ENCODE results near the gene TMED9.

TMED9 gene

GRCh38 chr5:177595026-177595585, 3.1 kb downstream of the TMED9 start:
- no peak for ATAC-seq (ENCODE audit: low read depth)
- H3K4me3 ChIP-seq (ENCODE audit: severe bottlenecking): no peak overlapping the region
- DNase-seq (ENCODE audit: low spot score): peak; percentile 52
- no peaks in the 10 kb centered on the region for H3K27me3 ChIP-seq (ENCODE audit: insufficient read depth, poor library complexity, severe bottlenecking)
- H3K36me3 ChIP-seq (ENCODE audit: low read depth): peaks cover 39% of the 10 kb centered on the region
- H3K27ac ChIP-seq (ENCODE audit: poor library complexity, severe bottlenecking): no peak overlapping the region
- no peaks in the 10 kb centered on the region for H3K9me3 ChIP-seq (ENCODE audit: severe bottlenecking)
- H3K4me1 ChIP-seq (ENCODE audit: insufficient read depth, poor library complexity, severe bottlenecking): peaks cover 4% of the 10 kb centered on the region
- TF ChIP-seq, protein P1, sequence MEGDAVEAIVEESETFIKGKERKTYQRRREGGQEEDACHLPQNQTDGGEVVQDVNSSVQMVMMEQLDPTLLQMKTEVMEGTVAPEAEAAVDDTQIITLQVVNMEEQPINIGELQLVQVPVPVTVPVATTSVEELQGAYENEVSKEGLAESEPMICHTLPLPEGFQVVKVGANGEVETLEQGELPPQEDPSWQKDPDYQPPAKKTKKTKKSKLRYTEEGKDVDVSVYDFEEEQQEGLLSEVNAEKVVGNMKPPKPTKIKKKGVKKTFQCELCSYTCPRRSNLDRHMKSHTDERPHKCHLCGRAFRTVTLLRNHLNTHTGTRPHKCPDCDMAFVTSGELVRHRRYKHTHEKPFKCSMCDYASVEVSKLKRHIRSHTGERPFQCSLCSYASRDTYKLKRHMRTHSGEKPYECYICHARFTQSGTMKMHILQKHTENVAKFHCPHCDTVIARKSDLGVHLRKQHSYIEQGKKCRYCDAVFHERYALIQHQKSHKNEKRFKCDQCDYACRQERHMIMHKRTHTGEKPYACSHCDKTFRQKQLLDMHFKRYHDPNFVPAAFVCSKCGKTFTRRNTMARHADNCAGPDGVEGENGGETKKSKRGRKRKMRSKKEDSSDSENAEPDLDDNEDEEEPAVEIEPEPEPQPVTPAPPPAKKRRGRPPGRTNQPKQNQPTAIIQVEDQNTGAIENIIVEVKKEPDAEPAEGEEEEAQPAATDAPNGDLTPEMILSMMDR (IDR thresholded peaks at IDR 0.05; ENCODE audit: poor library complexity, severe bottlenecking): no peak

DNA sequence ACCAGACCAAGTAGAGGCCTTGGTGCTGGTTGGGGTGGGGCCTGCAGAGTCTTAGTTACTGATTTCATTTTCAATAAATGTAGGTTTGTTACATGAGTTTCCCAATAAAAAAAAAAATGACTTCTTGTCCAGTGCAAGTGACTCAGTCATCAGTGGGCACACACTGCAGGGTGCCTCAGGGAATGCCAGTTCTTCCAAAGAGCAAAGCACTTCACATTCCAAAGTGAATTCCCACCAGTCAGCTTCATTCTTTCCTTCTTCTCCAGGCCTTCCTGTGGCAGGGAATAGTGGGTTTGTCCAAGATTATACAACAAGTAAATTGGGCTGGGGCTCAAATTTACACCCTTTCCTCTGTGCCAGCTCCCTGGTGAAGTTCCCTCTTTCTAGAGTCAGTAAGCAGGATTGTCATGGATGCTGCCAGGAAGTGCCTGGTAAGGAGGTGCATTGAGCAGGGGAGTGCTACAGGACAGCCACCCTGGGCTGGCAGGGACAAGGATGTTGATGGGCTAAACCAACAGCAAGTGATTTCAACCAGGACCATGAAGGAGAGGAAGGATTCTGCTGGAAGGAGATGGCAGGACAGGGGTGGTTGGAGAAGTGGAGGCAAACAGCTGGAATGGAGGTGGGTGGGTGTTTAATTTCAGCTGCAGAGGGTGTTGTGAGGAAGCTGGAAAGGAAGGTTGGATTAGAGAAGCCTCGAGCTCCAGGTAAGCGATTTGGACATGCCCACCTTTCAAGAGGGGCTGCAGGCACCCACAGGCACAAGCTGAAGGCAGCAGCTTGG, 4.2 kb downstream of the TMED9 start:
- ATAC-seq (ENCODE audit: low read depth): no peak

DNA sequence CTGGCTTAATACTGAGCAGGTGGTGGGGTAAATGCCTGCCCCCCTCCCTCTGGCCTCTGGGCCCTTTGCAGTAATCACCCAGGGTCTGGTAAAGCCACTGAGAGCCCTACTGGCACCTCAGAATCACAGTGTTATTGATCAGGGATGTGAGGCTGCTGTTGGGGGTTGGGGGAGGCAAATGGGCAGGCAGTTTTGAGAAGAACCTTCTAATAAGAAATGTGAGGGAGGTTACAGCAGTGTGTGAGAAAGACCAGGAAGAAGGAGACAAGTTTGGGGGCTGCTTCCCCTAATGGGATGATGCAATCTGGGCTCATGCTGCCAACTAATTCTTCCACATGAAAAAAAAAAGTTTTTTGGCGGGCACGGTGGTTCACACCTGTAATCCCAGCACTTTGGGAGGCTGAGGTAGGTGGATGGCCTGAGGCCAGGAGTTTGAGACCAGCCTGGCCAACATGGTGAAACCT, 4.8 kb downstream of the TMED9 start:
- ATAC-seq (ENCODE audit: low read depth): no peak

More for the DNA sequence above, 4.2 kb downstream of the TMED9 start:
- H3K36me3 ChIP-seq (ENCODE audit: low read depth): peaks cover 39% of the 10 kb centered on the region
- peak; percentile 35 for DNase-seq (ENCODE audit: low spot score)
- H3K27me3 ChIP-seq (ENCODE audit: insufficient read depth, poor library complexity, severe bottlenecking): no peaks in the 10 kb centered on the region
- TF ChIP-seq, protein P1 (IDR thresholded peaks at IDR 0.05; ENCODE audit: poor library complexity, severe bottlenecking): no peak
- H3K4me3 ChIP-seq (ENCODE audit: severe bottlenecking): no peak overlapping the region
- no peaks in the 10 kb centered on the region for H3K9me3 ChIP-seq (ENCODE audit: severe bottlenecking)
- peaks cover 4% of the 10 kb centered on the region for H3K4me1 ChIP-seq (ENCODE audit: insufficient read depth, poor library complexity, severe bottlenecking)
- H3K27ac ChIP-seq (ENCODE audit: poor library complexity, severe bottlenecking): no peak overlapping the region

DNA sequence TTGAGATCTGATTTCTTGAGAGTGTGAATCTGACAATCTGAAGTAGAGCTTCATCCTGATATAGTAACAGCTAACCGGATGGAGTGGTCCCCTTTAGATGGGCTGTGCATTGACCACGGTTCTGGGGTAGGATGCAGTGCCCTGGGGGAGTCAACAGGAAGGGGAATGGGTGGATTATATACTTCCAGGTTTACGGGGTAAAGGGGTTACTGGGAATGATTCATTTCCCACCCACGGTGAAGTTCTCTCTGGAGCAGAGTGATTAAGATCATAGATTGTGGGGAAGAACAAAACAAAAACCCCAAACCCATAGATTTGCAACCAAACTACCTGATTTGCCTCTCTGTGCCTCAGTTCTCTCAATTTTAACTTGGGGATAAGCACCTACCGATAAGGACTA, 6.5 kb downstream of the TMED9 start:
- no peak overlapping the region for H3K27ac ChIP-seq (ENCODE audit: poor library complexity, severe bottlenecking)
- no peak overlapping the region for H3K4me3 ChIP-seq (ENCODE audit: severe bottlenecking)
- ATAC-seq (ENCODE audit: low read depth): no peak
- H3K27me3 ChIP-seq (ENCODE audit: insufficient read depth, poor library complexity, severe bottlenecking): no peaks in the 10 kb centered on the region
- no peaks in the 10 kb centered on the region for H3K9me3 ChIP-seq (ENCODE audit: severe bottlenecking)
- H3K36me3 ChIP-seq (ENCODE audit: low read depth): peaks cover 29% of the 10 kb centered on the region
- H3K4me1 ChIP-seq (ENCODE audit: insufficient read depth, poor library complexity, severe bottlenecking): no peaks in the 10 kb centered on the region
- TF ChIP-seq, protein P1 (IDR thresholded peaks at IDR 0.05; ENCODE audit: poor library complexity, severe bottlenecking): no peak
- DNase-seq (ENCODE audit: low spot score): peak; percentile 19

More for the DNA sequence above, 4.8 kb downstream of the TMED9 start:
- Histone ChIP-seq H3K27ac (ENCODE audit: poor library complexity, severe bottlenecking) (no peak overlapping the region), H3K4me1 (ENCODE audit: insufficient read depth, poor library complexity, severe bottlenecking) (no peaks in the 10 kb centered on the region), H3K27me3 (ENCODE audit: insufficient read depth, poor library complexity, severe bottlenecking) (no peaks in the 10 kb centered on the region), H3K36me3 (ENCODE audit: low read depth) (peaks cover 39% of the 10 kb centered on the region), H3K4me3 (ENCODE audit: severe bottlenecking) (no peak overlapping the region), H3K9me3 (ENCODE audit: severe bottlenecking) (no peaks in the 10 kb centered on the region)
- peak; percentile 18 for DNase-seq (ENCODE audit: low spot score)
- TF ChIP-seq, protein P1 (IDR thresholded peaks at IDR 0.05; ENCODE audit: poor library complexity, severe bottlenecking): no peak
